ENCODE data around the gene POC1A. TPM values are rescaled to one million over a fixed set of nuclear protein-coding genes. Genes with fewer than 3 reads are reported as not detected.

Gene POC1A
- total and polyA plus RNA-seq, 10 of the 15 experiments (the other 5 are each of a cell fraction or from before 2014, with no cell fraction given): 8.5 to 49.8 (median 23.5) TPM

- TF ChIP-seq, protein P1, sequence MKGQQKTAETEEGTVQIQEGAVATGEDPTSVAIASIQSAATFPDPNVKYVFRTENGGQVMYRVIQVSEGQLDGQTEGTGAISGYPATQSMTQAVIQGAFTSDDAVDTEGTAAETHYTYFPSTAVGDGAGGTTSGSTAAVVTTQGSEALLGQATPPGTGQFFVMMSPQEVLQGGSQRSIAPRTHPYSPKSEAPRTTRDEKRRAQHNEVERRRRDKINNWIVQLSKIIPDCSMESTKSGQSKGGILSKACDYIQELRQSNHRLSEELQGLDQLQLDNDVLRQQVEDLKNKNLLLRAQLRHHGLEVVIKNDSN (IDR thresholded peaks at IDR 0.05; ENCODE audit: borderline replicate concordance, extremely low read length, insufficient read depth, low read depth, low read length): no peak
- TF ChIP-seq CEBPZ (IDR thresholded peaks at IDR 0.05; ENCODE audit: low read depth, low read length) (no peak), NR2C2 (IDR thresholded peaks at IDR 0.05; ENCODE audit: borderline replicate concordance, control insufficient read depth, insufficient read length, low read depth) (no peak), RELB (IDR thresholded peaks at IDR 0.05; ENCODE audit: low read depth) (no peak)
These were observed 22.9 kb upstream of the POC1A start (continued) for GRCh38 chr3:52176951-52177700.

Measured in GM12878 (cell line).